GM21526 (cell line): ENCODE results near the gene SGCD.

Experiments used
- ATAC-seq: cut with Tn5 transposase; IDR thresholded peaks from one replicate; pipeline ENCODE4 v1.9.1; 2021; ENCODE audit warnings: moderate library complexity; ENCODE audit not compliant: unreplicated experiment, low FRiP score

Gene SGCD

GRCh38 chr5:156680831-156681230, 353.9 kb downstream of the SGCD start:
- no peak for ATAC-seq

- no peak for ATAC-seq
Measured at GRCh38 chr5:156681265-156681664, 354.3 kb downstream of the SGCD start.

- ATAC-seq: no peak
Measured at GRCh38 chr5:156682971-156683370, 356.0 kb downstream of the SGCD start.

GRCh38 chr5:156683509-156683908, 356.5 kb downstream of the SGCD start:
- no peak for ATAC-seq

DNA sequence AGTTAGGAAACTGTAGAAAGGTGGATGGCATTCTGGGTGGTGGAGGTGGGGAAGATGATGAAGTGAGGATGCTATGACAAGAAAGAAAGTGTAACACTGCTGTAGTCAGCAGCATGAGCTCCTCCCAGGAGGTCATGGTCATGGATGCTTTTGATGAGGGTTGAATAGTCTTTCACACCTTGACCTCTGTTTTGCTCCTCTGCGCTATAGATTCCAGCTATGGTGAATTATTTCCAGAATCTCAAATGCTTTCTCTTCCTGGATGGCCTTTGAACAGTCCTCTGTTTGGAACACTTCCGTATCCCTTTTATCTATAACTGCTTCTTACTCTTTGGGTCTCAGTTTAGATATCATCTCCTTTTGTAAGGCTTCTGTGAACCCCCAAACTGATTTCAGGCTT, 357.3 kb downstream of the SGCD start:
- ATAC-seq: no peak

DNA sequence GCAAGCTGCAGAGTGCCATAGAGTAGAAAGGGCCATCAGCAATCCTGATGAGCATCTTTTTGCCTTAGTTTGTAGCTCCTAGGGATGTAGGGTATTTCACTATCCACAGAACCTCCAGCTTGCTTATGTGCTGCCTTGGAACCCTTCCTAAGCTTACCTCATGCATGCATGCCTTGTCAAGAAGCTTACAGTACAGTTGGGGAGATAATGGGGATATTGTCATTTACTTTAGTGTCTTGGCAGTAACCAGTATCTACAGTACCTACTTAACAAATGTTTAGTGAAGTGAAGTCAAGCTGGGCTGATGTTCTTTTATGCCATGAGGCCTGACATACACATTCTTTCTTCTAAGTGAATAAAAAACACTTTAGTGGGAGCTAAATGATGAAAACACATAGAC, 358.5 kb downstream of the SGCD start:
- no peak for ATAC-seq

GRCh38 chr5:156686380-156686779, 359.4 kb downstream of the SGCD start:
- no peak for ATAC-seq

GRCh38 chr5:156686796-156687195, 359.8 kb downstream of the SGCD start:
- no peak for ATAC-seq

DNA sequence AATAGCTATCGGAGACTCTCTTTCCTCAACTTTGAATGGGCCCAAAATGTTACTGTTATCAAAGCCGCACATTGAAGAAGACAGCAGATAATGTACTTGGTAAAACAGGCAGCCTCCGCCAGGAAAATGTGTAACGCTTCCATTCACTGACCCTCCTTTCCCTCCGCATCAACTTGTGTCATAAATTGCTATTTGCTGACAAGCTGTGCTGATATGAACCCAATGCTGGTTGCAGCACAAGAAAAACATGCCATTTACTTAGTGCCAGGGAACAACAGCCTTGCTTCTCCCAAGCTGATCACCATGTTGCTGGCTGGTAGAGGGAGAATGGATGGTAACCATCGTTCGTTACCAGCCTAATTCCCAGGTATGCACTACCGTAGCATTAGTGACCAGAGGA, 360.6 kb downstream of the SGCD start:
- ATAC-seq: no peak

- no peak for ATAC-seq
Measured at GRCh38 chr5:156691572-156691971, 364.6 kb downstream of the SGCD start.

GRCh38 chr5:156693113-156693512, 366.1 kb downstream of the SGCD start:
- ATAC-seq: no peak

DNA sequence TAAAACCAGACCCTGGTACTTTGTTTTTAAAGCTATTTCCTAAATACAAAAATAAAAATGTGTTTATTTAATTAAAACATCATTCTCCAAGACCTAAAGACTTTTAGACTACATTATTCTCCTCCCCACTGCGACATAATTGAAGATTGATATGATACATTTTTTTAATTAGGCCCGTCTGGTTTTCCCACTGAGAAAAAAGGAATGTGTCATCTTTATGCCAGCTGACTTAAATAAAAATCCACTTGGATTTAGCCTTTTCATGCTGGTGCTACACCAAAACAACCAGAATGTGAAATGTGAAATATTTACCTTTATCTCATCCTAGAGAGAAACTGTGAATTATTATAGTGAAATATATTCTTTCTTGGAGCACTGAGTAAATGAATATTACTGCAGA, 367.6 kb downstream of the SGCD start:
- no peak for ATAC-seq

DNA sequence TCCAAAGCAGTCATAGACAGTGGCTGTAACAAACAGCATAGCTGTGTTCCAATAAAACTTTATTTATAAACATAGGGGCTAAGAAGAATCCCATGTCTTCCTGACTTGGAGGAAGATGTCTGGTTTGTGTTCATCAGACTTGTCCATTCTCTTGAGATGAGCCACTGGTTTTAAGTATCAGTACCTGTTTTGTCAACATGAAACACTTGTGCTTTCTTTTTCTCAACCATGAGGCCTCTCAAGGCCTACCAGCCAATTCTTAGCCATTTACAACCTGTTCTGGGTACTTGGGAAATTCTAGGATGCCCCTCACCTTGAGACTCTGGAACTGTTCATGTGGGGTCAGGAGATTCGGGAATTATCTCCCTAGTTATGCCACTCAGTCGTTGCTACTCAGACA, 368.8 kb downstream of the SGCD start:
- ATAC-seq: no peak

GRCh38 chr5:156698323-156698722, 371.4 kb downstream of the SGCD start:
- no peak for ATAC-seq

GRCh38 chr5:156699147-156699546, 372.2 kb downstream of the SGCD start:
- no peak for ATAC-seq

GRCh38 chr5:156704139-156704538, 377.2 kb downstream of the SGCD start:
- no peak for ATAC-seq

- no peak for ATAC-seq
Measured at GRCh38 chr5:156706631-156707030, 379.7 kb downstream of the SGCD start.

- ATAC-seq: no peak
Measured at GRCh38 chr5:156707750-156708149, 380.8 kb downstream of the SGCD start.

DNA sequence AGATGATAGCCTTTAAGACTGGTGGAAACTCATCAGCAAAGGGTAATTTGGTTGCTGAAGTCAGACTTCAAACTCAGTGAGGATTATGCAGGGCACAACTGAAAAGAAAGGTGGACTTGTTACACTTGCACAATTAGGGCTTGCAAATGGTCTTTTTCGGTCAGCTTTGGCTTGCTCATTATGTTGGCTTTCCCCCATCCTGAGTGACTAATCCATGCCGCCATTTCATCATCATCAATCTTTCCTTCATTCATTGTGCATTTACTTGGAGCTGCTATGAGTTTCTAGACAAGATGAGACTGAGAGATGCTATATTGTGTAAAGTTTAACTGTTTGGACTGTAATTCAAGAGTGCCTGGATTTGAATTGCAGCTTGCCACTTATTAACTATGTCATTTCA, 388.3 kb downstream of the SGCD start:
- no peak for ATAC-seq

GRCh38 chr5:156716591-156717380, 389.8 kb downstream of the SGCD start:
- no peak for ATAC-seq

DNA sequence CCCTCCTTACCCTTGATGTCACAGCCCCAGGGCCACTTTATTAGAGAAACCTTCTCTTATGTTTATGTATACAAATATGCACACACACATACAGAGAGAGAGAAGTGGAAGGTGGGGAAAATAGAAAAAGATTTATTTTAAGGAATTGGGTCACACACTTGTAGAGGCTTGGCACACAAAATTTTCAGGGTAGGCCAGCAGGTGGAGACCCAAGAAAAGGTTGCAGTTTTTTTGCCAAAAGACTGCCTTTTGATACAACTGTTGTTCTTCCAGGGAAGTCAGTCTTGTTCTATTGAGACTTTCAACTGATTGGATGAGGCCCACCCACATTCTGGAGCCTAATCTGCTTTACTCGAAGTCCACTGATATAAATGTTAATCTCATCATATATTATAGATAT, 392.0 kb downstream of the SGCD start:
- ATAC-seq: no peak

- ATAC-seq: no peak
Measured at GRCh38 chr5:156722358-156722757, 395.4 kb downstream of the SGCD start.

GRCh38 chr5:156735477-156735876, 408.5 kb downstream of the SGCD start:
- ATAC-seq: no peak
